GM18498 (cell line): ENCODE results near the gene RPL10A.

Source experiments
- ATAC-seq: cut with Tn5 transposase; IDR thresholded peaks from one replicate; pipeline ENCODE4 v1.9.1; 2021; ENCODE audit warnings: mild to moderate bottlenecking, moderate library complexity; ENCODE audit not compliant: unreplicated experiment

RPL10A gene

DNA sequence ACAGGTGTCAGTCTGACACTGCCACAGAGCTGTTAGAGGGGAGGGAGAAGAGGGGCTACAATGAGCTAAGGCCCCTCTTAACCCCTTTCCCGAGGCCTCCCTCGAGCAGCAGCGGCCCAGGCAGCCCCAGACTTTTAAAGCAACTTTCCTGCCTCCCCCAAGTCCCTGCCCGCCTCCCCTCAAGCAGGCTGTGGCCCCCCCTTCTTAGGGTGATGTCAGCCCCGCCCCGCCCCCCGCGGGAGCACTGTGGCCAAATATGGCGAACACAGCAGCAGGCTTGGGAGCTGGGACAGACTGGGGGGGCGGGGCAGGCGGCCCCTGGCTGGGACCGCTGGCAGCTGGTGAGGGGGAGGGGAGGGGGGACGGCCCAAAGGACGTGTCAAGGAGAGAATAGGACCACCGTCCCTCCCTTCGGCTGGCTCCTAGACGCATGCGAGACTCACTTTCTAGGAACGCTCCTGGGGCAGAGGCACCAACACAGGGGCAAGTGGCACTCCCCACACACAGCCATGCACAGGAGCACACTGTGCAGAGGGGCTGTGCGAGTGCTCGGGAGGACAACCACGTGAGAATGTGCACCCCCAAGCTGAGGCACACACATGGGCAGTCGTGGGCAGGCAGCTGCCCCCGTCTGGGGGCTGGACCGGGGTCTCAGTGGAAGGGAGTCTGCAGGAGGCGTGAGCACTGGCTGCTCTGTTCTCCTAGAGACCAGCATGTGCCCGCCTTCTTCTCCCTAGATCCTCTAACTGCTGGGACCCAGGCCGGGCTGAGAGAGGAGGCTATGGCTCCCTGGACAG lies 22.0 kb downstream of the RPL10A start:
- ATAC-seq, result no peak

DNA sequence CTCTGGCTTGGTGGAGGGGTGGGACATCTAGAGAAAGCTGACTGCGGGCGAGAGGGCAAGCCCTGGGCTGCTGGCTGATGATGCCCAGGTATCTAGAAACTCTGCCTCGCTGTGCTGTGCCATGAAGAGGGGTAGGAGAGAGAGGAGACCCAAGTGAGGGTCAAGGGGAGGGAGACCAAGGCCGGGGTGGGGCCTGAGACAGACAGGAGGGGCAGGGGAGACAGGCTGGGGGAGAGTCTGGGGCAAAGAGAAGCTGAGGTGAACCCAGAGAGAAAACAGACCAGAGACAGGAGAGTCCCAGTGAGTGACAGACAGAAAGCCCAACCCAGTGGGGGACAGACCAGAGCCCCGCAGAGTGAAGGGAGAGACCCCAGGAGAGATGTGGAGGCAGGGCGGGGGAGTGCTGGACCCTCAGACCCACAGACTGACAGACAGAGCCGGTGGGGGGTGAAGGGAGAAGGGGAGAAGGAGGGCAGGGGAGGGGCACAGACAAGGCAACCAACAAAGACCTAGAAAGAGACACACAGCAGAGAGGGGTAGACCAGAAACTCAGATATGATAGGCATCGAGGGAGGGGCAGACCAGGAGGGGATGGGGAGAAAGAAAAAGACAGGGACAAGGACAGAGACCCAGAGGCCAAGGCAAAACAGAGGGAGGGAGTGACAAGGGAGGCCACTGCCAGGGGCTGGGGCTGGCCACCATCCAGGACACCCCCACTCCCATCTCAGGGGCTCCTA lies 22.8 kb downstream of the RPL10A start:
- no peak for ATAC-seq

DNA sequence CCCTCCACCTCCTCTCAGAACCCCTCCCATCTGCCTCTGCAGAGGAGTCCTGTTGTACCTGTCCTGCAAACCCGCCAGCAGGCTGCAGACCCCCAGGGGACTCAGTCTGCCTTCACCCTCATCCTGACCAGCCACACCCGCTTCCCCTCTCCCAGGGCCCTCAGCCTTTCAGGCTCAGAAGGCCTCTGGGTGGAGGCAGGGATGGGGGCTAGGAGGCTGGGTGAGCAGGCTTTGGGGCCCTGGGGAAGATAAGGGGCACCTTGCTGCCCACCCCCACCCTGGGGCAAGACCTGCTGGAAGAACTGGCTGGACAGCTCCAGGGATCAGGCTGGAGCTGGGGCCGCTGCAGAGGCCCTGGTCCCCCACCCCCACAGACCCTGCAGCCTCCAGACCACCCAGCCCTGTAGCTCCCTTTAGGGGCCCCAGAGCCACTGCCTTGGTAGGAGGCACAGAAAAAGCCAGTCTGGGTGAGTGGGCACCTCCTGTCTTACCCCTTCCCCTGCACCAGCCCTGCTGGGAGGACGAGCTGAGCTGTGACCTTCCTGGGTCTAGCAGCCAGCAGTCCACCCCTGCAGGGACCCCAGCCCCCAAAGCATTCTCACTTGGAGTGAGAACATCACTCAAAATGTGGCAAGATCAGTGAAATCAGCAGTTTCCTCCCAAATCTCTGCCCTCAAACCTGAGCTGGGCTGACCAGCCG lies 23.5 kb downstream of the RPL10A start:
- no peak for ATAC-seq

DNA sequence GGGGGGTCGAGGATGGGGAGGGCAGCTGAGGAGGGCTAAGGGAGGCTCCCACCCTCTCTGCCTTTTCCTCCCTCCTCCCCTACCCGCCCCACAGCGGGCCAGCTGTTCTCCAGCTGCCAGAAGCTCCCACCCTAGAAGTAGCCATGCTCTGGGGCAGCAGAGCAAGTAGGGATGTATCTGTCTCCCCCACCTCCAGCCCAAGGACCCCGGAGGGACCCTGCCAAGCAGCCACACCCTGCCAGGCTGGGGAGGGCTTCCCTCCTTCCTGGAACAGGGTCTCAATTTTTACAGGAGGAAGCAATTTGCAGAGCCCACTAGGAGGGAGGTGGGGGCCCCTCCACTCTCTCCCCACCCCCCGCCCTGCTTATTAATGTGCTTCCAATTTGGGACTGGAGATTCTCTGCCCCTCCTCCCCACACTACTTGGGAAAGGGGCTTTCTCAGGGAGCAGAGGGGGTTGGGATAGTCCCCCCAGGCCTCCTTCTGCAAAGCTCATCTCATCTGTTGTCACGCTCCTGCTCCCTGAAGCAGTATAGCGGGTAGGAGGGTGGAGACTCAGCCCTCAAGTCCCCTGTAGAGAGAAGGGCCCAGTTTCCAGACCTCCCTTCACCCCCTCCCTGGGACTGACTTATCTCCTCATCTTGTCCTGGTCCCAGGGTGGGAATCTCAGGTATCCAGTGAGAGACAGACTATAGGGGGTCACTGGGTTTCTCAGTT lies 24.2 kb downstream of the RPL10A start:
- no peak for ATAC-seq

DNA sequence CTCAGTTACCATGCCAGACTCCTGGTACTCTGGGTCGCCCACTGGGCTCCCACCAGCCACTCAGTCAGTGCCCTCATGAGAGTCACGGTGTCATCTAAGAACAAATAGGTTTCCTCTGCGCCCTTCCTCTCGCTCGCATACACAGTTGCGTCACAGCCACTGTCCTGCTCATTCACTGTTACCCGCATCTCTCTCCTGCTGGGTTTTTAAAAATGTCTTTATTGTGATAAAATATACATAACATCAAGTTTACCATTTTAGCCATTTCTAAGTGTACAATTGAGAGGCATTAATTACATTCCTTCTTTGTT lies 24.7 kb downstream of the RPL10A start:
- ATAC-seq, result no peak

DNA sequence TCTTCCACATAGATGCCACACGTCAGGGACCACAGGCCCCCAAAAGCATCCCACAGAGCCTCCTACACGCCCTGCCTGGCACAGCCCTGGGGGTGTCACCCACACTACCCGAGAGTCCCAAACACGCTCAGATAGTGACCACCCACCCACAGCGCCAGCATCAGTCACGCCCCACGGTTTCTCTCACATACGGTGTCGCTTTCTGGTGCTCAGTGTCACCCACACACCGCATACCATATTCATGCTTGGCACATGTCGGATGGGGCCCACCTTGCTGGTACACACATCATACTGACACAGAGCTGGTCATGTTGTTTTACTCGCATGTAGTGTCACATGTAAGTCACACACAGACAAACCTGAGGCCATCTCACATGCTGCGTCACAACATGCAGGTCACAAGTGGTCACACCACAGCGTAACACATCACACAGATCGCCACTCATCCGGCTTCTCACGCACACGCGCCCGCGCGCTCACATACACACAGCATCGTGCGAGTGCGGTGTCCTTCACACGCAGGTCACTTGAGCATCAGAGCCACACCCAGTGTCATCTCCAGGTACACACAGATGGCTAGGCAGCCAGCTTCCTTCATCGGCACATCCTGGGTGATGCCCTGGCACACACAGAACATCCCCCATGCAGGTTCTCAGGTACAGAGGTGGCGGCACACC lies 25.2 kb downstream of the RPL10A start:
- ATAC-seq, result no peak

DNA sequence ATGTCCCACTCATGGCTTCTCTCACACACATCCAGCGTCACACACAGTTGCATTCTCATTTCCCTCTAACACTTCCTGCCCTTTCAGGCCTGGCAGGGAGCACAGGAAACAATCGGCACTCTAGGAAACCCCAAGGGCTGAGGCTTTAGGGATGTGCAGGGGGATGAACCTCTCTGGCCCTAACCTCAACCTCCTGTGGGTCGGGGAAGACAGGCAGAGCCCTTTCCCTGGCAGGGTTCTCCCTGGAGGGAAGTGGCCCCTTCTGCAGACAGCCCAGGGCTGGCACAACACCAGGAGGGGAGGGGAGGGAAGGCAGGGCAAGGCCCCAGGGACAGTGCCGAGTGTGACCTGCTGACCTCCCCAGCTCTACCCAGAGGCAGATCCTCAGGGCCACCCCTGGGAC lies 26.0 kb downstream of the RPL10A start:
- ATAC-seq, result no peak

DNA sequence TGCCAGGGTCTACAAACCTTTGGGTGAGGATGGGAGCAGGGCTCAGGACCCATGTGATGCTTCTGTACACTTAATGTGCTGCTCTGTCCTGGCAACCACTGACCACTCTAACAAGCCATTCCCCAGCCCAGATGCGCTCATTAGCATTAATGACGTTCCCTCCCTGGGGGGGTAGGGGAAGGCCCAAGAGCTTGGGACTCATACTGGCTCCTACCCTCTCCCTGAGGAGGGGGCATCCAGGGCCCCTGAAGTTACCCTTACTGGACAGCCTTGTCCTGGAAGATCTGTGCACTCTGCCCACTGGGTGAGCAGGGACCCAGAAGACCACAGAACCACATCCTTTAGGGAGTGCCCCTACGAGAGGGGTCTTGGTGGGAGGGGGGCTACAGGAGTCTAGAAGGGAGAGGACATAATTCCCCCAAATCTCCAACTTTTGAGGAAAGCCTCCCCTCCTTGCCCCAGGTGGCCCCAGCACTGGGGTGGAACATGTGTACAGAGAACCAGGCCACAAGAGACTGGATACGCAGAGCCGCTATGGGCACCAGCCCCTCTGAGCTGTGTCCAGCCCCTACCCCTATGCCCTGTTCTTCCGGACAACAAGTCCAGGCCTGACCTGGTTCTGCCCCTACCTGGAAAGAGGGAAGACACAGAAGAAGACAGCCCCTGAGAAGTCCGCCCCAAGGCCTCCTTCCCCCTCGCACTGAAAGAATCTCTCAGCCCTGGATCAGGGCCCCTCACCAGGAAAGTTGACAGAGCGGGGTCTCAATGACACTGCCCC lies 27.2 kb downstream of the RPL10A start:
- ATAC-seq, result no peak

DNA sequence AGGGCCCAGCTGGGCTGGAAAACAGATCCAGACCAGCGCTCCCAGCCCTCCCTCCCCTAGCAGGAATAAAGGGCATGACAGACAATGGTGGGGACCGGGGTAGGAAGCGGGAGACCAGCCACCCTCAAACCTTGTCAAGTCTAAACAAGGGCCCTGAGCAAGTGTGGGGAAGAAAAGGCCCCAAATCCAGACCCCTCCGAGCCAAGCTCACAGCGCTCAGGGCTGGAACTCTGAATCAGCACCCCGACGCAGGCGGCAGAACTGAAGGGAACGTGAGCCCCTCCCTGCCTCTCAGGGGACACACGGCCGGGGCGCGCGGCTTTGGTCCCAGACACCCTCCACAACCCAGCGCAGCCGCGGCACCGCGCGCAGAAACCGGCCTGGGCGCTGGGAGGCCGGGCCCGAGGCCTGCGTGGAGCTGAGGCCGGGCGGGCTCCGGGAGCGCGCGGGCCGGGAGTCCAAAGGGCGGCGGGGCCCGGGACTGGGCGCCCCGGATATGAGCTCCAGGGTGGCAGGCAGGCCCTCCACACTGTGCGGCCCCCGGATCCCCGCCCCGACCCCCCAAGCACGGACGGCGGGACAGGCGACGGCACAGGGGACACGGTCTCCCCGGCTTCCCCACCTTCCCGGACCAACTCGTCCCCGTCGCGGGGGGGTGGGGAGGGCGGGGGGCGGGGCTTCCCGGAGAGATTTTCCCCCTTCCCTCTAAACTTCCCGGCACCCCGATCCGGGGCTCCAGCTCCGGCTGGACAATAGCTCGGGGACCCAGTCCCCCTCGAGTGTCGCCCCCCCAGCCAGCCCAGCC lies 28.0 kb downstream of the RPL10A start:
- no peak for ATAC-seq

DNA sequence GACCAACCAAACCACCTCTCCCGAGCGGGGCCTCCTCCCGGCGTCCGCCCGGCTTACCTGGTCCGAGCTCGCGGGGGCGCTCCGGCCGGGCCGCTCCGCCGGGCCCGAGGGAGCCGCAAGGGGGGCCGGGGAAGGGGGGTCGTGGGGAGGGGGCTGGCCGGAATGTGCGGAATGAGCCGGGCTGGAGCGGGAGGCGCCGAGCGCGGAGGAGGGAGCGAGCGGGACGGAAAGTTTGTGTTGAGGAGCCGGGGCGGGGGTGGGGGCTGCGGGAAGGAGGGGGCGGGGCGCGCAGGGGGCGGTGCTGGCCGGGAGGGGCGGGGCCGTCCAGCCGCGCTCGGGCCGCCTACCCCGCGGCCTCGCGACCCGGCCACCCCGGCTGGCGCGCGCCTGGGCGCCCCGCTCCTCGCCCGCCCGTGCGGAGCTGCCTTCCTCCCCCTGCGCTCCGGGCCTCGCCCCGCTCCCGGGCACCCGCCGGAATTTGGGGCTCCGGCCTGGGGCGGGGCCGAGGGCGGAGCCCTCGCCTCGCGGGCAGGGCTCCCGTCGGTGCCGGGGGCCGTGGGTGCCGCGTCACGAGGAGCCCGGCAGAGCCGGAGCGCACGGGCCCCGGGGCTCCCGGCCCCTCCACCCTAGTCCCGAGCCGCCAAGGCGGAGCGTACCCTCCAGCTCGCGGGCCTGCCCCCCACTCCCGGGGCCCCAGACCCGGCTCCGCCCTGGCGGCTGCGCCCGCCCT lies 28.8 kb downstream of the RPL10A start, which contains the start of gene TEAD3:
Gene TEAD3 (minus strand): TSS at position 239 of the 730 bp plus-strand sequence.
- ATAC-seq, result peak; percentile 62

DNA sequence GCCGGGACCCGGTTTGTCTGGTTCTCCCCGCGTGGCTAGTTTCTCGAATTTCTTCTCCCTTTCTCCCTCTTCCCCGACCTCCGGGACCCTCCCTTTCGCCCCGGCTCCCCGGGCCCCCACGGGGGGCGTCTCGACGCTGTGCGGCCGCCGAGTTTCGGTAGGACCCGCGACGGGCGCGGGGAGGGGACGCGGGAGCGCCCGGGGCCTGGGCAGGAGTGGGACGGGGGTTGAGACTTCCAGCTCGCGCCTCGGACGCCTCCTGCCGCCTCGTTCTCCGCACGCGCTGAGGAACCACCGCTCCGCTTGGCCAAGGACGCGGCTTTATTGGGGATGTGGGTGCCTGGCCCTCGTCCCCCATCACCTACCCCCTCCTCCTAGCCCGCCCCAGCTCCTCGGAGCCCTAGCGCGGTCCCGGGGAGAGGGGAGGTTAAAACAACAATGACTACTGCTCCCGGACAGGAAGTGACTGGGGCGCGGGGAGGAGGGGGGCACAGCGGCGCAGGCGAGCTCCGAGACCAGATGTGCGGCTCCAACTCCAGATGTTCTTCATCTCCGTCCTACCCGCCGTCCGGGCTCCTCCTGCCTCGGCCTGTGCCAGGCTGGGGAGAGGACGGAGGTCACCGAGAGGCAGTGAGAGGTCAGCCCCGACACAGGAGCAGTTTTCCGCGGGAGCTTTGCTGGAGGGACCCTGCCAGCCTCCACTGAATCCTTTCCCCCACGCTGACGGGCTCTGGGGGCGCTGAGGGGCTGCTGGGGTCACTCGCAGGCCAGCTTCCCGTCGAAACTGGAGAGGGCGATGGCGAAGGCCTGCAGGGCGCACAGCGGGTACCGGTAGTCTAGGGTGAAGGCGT lies 29.6 kb downstream of the RPL10A start:
- no peak for ATAC-seq

DNA sequence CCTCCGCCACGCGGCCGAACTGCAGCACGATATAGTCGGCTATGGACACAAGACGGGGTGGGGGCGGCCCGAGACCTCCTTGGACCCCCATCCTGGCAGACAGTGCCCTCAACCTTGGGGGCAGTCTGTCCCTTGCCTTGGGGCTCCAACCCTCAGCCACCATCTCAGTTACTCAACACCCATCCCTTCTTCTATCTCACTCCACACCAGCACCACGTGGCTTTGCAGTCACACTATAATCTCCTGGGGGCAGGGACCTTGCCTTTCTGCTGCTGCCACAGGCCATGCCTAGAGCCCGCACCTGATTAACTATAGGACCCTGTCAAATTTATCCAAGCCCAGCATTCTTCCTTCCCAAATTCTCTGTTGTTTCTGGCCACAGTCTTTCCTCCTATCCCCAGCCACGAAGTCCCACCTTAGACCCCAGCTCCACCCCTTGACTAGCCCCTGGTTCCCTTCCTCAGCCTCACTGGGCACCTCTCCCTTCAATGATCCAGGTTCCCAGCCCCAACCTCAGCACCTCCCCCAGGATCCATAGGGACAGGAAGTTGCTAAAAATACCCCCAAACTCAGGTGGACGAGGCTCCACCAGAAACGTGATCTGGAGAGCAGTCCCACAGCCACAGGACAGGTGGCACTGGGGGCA lies 30.3 kb downstream of the RPL10A start:
- ATAC-seq, result no peak

DNA sequence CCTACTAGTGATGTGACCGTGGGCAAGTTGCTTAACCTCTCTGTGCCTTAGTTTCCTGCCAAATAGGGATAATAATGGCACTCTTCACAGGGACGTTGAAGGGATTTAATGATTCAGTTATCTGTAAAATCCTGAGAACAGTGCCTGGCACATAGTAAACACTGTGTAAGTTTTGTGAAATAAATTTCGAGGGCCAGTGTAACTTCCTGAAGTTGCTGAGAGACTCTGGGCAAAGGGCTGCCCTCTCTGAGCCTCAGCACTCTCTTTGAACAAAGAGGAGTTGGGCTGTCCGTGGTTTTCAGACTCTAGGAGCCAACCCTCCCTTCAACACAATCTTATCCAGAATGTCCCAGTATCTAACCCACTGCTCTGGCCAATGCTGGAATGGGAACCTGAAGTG lies 31.2 kb downstream of the RPL10A start:
- no peak for ATAC-seq

DNA sequence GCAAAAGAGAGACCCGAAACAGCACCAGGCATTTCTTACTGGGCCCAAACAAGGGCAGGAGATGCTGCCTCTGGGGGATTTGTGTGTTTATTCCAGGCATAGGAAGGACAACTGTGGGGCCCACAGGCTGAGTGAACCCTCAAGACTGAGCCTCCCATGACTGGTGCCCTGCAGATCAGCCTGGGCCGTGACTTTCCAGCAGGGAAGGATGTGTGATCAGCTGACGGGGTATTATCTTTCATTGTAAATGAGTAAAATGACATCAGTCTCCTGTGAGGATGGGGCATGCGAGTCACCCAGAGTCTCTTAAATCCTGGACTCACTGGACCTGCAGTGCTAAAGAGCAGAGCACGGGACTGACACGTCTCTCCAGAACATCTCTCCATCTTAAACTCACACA lies 32.6 kb downstream of the RPL10A start:
- ATAC-seq, result no peak

DNA sequence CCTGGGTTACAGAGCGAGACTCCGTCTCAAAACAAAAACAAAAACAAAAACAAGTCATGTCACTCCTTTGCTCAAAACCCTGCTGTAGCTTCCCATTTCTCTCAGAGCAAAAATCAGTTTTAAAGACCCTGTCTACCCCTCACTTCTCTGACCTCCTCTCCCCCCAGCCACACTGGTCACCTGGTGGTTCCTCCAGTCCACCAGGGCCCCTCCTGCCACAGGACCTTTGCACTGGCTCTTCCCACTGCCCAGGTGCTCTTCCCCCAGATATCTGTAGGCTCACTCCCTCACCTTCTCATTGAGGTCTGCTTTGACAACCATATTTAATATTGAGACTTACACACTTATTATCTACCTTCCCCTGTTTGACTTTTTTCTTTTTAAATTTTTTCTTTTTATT lies 33.6 kb downstream of the RPL10A start:
- ATAC-seq, result no peak

DNA sequence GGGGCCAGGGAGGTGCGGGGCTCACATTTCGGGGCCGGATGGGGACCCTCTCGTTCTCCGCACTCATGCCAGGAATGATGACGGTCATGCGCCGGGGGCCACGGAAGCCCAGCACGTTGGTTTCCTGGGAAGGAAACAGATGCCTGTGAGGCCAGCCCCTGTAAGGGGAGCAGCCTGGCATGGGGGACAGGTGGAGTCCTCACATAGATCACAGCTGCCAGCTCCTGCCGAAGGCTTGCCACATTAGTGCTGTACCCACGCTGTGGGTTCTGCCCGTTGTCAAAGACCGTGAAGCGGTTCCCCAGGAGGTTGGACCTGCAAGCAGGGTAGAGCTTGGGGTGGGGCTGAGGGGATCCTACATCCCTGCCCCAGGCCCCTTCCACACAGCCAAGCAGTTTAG lies 35.3 kb downstream of the RPL10A start:
- ATAC-seq, result no peak

DNA sequence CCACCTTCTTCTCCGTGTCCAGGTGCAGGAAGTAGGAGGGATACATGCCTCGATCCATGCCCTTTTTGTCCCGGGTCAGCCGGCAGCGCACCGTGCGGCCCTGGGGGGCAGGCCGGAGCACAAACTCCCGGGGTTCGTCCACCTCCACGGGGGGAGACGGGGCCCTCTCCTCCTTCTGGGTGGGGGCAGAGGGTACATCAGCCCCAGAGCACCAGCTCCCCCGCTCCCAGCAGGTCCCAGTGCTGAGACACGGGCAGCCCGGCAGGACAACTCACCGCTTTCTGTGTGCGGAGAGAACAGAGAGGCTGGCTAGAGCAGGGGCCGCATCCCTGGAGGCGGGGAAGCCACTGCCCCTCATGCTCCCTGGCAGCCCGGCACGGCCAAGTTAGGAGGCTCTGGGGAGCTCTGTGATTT lies 37.8 kb downstream of the RPL10A start:
- no peak for ATAC-seq
